ENCODE results near the gene GFM1.

Gene GFM1

GRCh38 chr3:158728851-158729250, 84.5 kb downstream of the GFM1 start:
- no peak for DNase-seq

DNA sequence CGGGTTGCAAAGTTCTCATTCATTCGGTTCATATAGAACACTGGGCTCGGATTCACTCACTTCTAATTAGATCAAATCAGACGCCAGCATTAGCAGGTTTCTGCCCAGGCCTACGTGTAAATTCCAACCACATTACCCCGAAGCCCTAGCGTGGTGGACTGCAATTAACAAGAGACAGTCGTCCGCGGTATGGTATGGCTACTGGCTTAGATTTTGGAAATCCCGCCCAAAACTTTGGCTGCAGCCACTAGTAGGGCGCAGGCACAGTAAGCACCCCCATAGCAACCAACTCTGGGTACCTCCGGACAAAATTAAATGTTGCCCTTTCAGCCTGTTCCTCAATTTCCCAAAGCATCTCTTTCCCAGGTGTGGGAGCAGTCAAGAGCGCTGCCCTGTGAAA, 87.2 kb downstream of the GFM1 start:
- no peak for DNase-seq

- no peak for DNase-seq
Observed at GRCh38 chr3:158731938-158732855, 87.9 kb downstream of the GFM1 start, which contains the start of gene RARRES1. TSS of gene RARRES1 (minus strand) at chr3:158732457. CDS start at chr3:158732415, 42 bp downstream.

DNA sequence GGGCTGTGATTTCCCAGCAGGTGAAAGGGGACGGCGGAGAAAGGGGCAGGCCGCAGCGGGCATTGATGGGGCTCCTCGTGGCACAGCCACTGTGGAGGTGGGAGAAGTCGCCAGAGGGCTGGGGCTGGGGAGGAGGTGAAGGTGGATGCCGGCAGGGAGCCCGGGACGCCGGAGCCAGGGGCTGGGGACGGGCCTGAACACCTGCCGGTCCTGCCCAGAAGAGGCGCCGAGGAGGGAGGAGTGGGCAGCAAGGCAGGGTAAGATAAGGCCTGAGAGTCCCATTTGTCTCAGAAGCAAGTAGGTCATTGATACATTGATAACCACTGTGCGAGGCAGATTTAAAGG, 88.5 kb downstream of the GFM1 start:
- no peak for DNase-seq

DNA sequence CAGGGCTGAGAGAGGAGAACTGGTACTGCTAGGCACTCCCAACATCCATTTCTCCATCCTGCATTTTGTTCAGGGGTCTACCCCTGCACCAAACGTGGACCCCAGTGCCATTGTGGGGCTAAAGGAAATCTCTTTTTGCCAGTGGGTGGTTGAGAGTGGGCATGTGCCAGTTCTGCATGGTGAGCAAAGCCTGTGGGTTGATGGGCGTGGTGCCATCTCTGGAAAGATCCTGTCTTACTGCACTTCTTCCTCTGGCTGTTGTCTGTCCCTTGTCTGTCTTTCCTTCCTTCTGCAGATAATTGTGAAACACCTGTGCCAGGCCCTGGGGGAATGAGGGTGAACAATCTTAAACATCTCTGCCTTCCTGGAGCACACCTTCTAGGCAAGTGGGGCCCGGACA, 89.3 kb downstream of the GFM1 start:
- DNase-seq, result no peak

DNA sequence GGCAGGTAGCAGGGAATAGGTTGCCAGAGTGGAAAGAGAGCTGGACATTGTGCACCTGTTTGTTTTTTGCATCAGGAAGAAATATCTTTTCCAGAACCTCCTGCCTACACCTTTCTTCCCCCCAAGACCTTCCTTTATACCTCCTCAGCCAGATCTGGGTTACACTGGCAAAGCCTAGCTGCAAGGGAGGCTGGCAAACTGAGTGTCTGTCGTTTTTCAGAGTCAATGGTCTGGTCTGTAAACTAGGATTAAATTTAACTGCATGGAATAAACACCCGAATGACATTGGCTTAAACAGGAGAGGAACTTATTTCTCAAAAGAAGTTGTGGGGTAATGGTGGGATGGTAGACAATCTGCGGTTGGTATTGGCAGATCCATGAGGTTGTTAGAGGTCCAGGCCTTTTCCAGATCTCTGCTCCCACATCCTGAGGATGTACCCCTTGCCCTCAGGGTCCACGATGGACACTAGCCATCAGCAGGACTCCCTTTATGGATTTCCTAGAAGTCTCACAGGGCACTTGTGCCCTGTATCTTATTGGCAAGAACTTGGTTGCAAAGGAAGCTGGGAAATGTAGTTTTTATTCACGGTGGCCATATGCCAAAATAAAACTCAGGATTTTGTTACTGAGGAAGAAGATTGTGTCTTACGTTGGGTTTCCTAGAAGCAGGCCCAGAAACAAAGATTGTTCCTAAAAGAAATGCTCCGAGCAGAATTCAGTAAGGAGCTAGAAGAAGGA, 91.1 kb downstream of the GFM1 start:
- DNase-seq, result no peak

GRCh38 chr3:158737410-158737809, 93.1 kb downstream of the GFM1 start:
- DNase-seq, result no peak

- no peak for DNase-seq
Observed at GRCh38 chr3:158737976-158738615, 93.8 kb downstream of the GFM1 start.

- DNase-seq, result no peak
Observed at GRCh38 chr3:158738653-158739052, 94.3 kb downstream of the GFM1 start.

GRCh38 chr3:158739078-158739477, 94.8 kb downstream of the GFM1 start:
- no peak for DNase-seq

DNA sequence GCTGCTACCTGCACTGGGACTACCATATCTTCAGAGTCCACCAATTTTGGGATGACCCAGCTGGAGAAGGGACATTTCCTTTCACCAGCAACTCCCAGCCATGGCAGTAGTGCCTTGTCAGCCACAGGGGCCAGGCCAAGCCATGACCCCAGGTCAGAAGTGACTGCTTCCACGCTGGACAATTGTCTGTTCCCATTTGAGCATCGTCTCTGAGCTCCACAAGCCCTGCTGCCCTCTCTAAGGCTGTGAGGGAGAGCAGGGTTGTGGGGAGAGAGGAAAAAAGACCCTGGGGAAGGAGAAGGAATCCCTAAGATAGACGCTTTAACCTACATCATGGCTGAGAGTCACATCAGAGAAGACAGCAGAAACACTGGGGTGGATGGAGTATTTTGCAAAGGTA, 95.3 kb downstream of the GFM1 start:
- no peak for DNase-seq
